Left forelimb (tissue), 1 donor: ENCODE results near the gene WDR88.
"Not testable (repeated sequence)": the region's sequence is repeated elsewhere in the genome, so short reads cannot be mapped to it uniquely, and the experiment has no call there.

ENCODE experiments used
- DNase-seq: peaks from one replicate; pipeline ENCODE4 v3.0.0-alpha.2; 2018; ENCODE audit warnings: low spot score

The WDR88 gene, protein sequence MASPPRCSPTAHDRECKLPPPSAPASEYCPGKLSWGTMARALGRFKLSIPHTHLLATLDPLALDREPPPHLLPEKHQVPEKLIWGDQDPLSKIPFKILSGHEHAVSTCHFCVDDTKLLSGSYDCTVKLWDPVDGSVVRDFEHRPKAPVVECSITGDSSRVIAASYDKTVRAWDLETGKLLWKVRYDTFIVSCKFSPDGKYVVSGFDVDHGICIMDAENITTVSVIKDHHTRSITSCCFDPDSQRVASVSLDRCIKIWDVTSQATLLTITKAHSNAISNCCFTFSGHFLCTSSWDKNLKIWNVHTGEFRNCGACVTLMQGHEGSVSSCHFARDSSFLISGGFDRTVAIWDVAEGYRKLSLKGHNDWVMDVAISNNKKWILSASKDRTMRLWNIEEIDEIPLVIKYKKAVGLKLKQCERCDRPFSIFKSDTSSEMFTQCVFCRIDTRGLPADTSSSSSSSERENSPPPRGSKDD

DNA sequence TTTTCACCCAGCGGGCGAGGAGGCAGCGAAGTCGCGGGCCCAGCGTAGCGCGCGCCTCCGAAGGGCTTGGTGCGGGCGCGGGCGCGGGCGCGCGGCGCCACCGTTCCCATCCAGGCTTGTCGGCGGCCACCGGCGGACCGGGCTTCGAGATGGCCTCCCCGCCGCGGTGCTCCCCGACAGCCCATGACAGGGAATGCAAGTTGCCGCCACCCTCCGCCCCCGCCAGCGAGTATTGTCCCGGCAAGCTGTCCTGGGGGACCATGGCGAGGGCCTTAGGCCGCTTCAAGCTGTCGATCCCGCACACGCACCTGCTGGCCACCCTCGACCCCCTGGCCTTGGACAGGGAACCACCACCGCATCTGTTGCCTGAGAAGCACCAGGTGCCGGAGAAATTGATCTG, at the start of gene WDR88:
Gene WDR88, plus strand, starts transcription at position 94 of the 400 bp plus-strand sequence. Its CDS starts 56 bp downstream, at position 150.
- DNase-seq: no peak

DNA sequence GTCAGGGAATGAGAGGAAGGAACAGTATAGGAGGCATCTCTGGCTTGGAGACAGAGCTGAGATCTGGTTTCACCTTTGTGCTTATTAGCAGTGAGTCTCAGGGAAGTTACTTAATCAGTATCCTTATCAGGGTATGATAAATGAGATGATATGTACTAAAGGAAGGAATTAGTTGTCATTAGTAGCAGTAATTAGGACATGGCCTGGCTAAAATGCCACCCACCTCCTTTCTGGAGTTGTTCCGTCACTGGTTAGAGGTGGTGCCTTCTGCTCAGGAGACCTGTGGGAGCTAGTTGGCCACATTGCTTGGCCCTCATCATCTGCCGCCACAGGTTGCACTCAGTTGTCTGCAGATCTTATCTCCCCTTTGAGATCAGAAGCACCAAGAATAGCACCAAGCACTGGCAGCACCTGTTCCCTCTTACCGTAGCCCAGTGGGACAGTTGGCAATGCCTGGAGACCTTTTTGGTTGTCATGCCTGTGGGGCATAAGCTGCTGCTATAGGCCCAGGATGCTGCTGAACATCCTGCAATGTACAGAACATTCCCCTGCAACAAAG, 46.3 kb upstream of the WDR88 start:
- DNase-seq: no peak

DNA sequence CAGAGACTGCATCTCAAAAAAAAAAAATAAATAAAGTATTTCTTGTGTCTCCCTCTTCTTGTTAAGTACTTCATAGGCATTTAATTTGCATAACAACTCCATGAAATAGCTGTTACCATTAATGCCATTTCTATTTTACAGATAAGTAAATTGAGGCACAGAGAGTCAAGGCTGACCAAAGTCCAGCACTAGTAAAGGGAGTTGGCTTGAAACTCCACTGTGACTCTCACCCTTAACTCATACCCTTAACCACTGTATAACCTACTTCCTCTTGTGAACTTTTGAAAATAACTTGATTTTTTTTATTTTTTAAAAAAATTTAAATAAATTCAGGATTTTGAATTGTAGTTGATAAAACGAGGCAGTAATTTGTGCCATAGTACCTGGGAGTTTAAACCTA, 45.0 kb upstream of the WDR88 start:
- no peak for DNase-seq

DNA sequence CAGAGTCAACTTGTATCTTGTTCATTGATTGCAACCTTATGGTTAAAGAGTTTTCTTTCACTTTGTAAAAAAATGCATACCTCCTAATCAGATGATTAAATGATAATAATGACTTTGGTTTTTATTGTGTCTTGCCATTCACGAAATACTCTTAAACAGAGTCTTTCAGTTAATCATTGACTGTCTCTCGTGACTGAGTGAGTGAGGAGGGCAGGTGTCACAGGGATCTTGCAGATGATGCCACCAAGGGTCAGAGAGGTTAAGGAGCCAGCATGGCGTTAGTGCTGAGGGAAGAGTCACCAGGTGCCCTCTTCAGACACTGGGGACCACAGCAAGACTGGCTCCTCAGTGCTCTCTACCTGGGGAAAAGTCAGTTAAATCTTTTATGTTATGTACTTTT, 42.9 kb upstream of the WDR88 start:
- no peak for DNase-seq

DNA sequence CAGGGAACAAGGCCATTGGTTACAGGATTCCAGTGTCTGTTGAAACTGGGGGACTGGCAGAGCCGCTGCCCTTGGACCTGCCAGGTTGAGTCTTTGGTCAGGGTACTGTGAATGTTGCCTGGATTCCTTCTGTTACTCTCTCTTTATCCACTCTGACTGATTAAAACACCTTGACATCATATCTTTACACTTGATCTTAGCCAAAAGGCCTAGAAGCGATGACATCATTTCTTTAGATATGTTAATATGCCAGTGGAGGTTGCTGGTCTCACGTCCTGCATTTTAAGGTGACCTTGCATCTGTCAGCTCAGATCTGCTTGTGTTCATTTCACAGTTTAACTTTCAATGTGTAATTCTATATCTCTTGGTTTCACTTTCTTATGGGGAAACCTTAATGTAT, 41.7 kb upstream of the WDR88 start:
- DNase-seq: no peak

DNA sequence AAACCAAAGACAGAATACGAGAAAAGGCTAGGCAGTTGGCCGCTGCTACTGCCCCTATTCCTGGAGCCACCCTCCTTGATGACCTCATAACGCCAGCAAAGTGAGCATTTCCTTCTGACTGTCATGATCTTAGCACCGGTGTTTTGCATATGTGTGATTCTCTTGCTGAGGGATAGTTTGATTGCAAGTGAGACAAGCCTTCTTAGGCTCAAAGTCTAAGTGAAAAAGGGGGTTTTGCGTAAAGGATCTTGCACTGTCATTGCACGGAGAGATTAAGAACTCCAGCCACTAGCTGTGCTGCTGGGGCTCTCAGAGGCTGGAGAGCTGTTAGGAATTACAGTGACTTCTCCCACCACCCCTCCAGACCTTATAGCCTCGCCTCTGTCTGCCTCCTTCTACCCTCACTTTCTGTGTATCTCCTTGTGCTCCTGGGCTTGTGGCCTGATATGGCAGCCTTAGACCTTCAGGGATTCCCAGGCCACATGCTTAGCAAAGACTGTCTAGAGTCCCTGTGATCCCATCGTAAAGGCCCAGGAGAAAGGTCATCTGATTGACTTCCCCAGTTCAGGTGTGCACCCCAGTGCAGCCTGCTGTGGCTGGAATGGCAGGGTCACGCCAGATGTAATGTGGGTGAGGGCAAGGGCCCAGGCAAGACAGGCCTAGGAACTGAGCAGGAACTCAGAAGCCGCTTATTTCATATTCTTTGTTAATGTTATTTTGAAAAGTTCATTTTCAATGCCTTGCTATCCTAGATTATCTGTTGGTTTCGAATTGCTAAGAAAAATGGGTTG, 38.3 kb upstream of the WDR88 start:
- no peak for DNase-seq

DNA sequence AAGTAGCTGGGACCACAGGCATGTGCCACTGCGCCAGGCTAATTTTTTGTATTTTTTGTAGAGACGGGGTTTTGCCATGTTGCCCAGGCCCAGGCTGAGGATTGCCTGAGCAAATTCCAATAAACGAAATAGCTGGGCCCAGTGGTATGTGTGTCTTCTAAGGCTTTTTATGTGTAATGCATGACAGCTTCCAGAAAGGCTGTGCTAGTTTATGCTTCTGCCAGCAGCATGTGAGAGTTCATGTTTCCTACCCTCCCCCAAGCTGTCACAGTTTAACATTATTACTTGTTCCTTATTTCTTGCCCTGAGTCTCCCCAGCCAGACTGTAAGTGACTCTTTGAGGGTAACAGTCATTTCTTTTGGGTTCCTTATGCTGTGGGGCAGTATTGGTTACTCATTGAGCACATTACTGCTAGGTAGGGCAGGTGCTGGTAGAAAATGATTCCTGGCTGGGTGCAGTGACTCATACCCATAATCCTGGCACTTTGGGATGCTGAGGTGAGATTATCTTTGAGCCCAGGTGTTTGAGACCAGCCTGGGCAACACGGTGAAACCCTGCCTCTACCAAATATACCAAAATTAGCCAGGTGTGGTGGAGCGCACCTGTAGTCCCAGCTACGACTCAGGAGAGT, 37.4 kb upstream of the WDR88 start:
- DNase-seq: no peak

DNA sequence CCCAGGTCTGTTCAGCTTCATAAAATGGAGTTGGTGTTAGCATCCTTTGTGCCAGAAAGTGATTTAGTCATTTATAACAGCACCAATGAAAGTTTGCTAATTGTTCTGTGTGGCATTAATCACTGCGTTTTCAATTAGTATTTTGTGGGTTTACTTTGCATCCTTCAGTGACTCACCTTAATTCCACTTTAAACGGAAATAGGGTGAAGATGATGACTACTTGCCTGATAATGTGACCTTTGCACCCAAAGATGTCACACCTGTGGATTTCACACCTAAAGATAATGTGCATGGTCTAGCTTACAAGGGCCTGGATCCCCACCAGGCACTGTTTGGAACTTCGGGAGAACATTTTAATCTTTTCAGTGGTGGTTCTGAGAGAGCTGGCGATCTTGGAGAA, 35.9 kb upstream of the WDR88 start:
- DNase-seq: no peak

DNA sequence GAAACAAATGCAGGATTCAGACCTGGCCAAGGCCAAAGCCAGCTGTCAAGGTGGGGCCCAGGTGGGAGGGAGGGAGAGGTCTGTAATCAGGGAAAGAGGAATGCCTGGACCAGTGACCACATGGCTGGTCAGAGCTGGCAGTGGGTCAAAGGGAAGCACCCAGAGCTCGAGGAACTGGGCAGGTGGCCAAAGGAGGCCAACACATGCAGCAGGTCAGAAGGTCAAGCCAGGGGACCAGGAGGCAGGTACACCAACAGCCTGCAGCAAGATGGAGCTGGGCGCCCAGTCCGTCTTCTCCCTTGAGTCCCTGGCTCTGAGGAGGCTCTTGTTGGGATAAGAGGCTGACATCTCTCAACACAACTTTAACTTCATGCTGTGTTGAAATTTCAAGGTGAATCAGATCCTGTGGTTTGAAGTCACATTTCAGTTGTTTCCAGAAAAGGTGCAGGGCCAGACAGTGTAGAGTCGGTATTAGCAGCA, 33.8 kb upstream of the WDR88 start:
- no peak for DNase-seq

DNA sequence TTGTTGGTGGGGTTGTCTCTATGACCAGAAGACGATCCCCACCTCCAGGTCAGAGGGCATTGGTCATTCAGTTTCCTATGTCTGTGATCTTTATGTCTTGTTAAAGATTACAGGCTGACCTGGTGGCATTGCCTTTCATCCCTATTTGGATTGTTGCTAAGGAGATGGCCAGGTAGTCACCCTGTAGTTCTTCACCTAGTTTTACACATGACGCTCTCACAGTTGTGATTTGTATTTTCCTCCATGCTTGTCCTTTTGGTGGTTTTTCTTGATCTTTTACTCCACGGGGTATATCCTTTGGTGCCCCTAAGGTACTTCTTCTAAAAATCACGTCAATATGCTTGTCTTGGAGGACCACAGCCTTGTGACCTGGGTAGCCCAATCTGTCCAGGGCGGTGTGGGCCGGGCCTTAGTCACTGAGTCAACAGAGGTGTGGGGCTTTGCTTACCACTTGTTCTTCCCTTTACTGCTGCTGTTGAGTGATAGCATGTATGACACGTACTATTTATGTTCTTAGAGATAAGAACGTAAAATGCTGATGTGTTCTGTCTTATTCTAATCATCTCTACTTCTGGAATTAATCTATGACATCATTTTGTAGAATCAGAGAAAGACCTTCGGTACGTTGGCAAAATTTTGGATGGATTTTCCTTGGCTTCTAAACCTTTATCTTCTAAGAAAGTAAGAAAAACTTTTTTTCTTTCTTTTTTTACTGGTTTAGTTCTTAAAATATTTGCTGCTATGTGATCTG, 30.8 kb upstream of the WDR88 start:
- no peak for DNase-seq

DNA sequence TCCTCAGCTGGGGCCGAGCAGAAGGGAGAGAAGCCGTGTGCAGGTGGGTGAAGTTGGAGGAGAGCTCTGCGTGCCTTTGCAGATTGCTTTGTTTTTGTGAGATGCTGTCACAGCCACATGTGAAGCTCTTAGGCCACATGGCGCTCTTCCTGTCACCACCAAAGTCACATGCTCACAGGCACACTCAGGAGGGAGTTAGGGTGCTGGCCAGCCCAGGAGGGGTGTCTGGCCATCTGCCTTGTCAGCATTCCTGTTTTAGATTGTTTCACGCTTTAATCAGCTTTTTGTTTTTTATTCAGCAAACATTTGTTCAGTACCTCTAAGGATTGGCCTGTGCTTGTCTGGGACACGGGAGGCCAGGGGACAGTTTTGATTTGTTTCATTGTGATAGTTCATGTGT, 29.0 kb upstream of the WDR88 start:
- DNase-seq: no peak

DNA sequence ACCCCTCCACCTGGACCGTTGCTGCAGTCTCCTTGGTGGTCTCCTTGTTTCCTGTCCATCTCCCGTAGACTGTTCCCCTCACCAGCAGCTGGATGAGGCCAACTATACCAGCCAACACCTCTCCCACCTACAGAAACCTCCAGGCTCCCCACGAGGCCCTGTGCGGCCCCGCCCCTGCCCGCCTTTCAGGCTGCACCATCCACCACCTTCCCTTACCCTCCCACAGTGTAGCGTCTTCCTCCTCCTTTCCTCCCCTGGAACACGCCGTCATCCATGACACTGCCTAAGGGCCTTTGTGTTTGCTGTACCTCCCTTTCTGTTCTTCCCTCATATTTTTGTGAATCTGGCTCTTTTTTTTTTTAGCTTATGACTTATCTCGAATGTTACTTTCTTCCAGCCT, 23.8 kb upstream of the WDR88 start:
- DNase-seq: no peak

DNA sequence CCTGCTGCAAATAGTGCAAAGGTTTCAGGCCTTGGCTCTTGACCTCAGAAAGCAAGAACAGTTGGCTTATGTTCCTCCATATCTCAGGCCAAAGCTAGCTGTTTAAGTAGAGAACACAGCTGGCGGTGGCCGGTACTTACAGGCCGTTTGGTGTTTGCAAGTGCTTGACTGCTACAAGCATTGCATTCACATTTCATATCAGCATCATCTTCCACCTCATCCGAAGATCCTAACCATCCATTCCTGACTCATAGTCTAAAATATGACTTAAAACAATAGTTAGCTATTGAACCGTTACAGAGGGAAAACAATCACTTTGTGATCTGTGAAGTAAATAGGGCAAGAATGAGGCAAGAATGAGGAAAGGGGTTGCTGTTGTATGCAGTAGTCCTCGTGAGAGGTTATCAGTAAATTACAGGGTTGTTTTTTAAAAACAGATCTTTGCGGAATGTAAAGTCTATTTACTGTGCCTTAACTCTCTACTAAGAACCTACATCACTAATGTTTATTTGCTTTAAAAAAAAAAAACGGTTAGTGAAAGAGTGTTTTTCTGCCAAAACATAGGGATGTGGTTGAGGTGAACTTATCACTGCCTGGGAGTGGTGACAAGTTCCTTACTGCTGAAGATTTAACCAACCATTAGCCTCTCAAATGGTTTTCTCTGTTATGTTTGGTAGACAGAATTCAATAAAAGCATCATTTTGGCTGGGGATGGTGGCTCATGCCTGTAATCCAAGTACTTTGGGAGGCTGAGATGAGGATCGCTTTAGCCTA, 21.6 kb upstream of the WDR88 start:
- no peak for DNase-seq

DNA sequence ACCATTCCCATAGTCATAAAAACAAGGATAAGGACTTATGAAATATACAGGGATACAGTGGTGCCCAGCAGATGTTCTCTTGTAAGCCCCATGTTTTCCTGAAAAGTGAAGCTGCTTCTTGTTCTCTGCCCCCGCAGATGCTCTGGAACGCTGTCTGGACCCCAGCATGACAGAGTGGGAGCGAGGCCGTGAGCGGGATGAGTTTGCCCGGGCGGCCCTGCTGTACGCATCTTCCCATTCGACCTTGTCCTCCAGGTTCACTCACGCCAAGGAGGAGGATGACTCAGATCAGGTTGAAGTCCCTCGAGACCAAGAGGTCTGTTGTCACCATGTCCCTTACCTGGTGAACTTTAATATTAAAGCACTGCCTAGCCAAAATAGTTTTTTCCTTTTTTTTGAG, 20.3 kb upstream of the WDR88 start:
- no peak for DNase-seq

DNA sequence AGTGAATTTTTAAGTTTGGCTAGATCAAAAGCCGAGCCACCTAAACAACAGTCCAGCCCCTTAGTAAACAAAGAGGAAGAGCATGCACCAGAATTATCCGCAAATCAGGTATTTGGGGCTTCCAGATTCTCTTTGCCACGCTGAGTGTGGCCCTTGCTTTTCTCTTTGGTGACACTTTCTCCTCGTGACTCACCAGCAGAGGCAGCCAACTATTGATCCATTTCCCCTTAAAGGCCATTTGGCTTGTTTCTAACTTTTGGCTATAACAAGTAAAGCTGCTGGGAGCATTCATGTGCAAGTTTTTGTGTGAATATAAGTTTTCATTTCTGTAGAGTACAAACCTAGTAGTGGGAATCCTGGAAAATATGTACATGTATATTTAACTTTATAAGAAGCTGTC, 17.6 kb upstream of the WDR88 start:
- no peak for DNase-seq

DNA sequence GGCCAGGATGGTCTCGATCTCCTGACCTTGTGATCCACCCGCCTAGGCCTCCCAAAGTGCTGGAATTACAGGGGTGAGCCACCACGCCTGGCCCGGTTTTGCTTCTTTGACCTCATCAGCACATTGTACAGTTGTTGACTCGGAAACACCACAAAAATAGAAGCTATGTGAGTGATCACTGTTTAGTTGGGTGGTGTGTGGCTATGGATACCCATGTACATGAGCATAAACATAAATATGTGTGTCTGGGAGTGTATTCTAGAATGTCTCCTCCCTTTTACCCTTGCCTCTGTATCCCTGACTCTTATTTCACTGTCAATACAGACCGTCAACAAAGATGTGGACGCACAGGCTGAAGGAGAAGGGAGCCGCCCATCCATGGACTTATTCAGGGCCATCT, 14.4 kb upstream of the WDR88 start:
- no peak for DNase-seq

DNA sequence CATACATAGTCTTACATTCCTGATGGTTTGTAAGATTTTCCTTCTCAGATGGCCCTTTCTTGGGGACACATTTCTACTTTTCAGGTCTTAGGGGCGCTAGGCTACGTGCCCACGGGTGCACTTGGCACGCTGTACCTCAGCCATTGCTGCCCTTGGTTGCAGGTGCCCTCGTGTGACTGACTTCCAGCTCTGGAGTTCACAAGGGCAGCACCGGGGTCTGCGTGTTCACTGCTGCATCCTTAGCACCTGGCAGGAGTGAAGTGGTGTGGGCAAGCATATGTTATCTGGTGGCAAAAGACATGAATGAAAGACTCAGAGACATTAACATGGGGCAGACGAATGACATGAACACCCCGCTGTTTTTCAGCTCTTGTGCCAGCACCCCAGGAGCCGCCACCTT, 13.3 kb upstream of the WDR88 start:
- no peak for DNase-seq

DNA sequence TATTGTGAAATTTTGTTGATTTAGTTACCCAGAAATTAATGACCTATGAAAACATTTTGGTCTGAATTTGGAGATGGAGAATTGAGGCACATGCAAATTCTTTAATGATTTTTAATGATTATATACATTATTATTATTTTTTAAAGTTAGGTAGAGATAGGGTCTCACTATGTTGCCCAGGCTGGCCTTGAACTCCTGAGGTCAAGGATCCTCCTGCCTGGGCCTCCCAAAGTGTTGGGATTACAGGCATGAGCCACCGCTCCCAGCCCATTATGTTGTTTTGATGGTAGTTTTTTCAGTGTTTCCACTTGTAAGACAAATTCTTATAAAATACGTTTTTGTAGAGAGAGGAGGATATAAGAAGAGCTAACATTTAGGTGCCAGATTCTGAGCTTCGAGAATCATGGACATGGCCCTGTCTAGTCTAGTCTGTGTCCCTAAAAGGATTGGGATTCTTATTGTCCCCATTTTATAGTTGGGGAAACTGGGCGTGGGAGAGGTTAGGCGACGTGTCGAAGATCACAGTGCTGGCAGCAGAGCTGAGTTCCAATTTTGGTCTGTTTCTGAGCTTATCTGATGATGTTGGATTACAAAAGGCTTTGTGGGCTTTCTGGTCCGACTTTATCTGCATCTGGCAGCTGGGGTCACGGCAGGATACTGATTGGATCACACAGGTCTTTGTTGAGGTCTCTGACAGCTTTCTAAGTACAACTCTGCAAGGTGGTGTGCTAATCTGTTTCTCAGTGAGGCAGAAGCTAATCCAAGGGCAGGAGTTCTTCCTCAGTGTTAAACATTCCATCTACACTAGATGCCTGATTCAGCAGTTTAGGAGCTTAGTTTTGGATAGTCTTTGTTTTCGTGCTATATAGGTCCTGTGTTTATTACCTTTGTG, 7.5 kb upstream of the WDR88 start:
- no peak for DNase-seq

DNA sequence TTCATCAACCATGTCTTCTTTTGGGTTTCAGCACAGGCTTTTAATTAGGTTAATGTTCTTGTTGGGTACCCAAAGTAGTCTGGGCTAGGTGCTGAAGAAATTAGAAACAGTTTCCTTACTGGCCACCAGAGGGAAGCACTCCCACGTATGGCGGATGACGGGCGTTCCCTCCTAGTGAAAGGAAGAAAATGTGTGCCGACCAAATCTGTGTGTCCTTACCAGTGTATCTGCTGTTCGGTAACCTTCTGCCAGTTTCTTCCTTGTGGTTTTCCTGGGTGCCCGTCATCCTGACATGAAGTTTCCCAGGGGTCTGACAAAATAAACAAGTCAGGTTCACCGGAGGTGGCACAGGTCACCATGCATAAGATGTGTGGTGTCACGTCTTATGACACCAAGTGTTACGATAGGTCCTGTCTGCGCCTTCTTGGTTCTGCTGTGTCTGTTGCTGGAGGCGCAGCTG, 6.0 kb upstream of the WDR88 start:
- no peak for DNase-seq

DNA sequence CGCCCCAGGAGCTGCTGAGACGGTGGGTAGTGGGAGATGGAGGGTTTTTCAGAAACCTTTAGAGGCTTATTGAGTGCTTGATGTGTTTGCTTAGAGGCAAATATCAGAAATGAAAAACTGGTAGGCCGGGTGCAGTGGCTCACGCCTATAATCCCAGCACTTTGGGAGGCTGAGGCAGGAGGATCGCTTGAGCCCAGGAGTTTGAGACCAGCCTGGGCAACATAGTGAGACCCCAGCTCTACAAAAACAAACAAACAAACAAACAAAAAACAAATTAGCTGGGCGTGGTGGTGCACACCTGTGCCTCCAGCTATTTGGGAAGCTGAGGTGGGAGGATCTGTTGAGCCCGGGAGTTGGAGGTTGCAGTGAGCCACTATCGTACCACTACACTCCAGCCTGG, 5.2 kb upstream of the WDR88 start:
- DNase-seq: not testable (repeated sequence)
